PFSK-1 (cell line): Measurements from ENCODE around the gene AUTS2.

Source experiments
- FOXP2 ChIP-seq: optimal IDR thresholded peaks from 2 replicates; pipeline ENCODE3; 2011; ENCODE audit warnings: borderline replicate concordance, control low read depth, inconsistent platforms; ENCODE audit not compliant: insufficient read depth; ENCODE audit errors: extremely low read length, extremely low read depth
- POLR2AphosphoS5 ChIP-seq: IDR thresholded peaks from 2 replicates; pipeline ENCODE4 v1.6.1; 2012; ENCODE audit warnings: low read depth, mild to moderate bottlenecking, control low read depth, low read length, moderate library complexity
- SIN3A ChIP-seq: IDR thresholded peaks from 2 replicates; pipeline ENCODE4 v1.6.1; 2012; ENCODE audit warnings: mild to moderate bottlenecking, low read length, moderate library complexity, borderline replicate concordance; ENCODE audit not compliant: insufficient read depth
- TAF1 ChIP-seq: IDR thresholded peaks from 2 replicates; pipeline ENCODE4 v1.6.1; 2012; ENCODE audit warnings: low read length, control low read depth, borderline replicate concordance; ENCODE audit not compliant: insufficient read depth
- TF ChIP-seq, protein P1 (sequence below), 2 experiments: IDR thresholded peaks; 2 replicates each; pipeline versions ENCODE4 v1.6.1 to v1.8.0; 2011 to 2012; ENCODE audit warnings: low read depth in 2 of 2, low read length in 2 of 2, control low read depth in 1 of 2, inconsistent platforms in 1 of 2, mild to moderate bottlenecking in 1 of 2, moderate library complexity in 1 of 2; ENCODE audit not compliant: insufficient read depth in 1 of 2

Gene AUTS2

DNA sequence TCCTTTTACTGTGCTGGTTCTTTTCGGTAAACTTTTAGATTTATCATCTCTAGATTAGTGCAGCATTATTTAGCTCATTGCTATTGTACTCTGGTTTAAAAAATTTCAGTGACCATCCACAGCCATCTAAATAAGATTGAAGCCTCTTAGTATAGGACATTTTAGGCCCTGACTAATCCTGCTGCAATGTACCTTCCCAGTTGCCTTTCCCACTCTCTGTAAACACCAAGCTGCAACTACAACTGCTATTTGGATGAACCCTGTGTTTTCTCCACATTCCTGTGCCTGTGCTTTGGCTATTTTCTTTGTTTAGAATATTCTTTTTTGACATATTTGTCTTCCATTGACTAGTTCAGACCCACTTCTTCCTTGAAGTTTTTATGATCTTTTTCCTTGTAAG lies 314.6 kb downstream of the AUTS2 start:
- TF ChIP-seq, protein P1, sequence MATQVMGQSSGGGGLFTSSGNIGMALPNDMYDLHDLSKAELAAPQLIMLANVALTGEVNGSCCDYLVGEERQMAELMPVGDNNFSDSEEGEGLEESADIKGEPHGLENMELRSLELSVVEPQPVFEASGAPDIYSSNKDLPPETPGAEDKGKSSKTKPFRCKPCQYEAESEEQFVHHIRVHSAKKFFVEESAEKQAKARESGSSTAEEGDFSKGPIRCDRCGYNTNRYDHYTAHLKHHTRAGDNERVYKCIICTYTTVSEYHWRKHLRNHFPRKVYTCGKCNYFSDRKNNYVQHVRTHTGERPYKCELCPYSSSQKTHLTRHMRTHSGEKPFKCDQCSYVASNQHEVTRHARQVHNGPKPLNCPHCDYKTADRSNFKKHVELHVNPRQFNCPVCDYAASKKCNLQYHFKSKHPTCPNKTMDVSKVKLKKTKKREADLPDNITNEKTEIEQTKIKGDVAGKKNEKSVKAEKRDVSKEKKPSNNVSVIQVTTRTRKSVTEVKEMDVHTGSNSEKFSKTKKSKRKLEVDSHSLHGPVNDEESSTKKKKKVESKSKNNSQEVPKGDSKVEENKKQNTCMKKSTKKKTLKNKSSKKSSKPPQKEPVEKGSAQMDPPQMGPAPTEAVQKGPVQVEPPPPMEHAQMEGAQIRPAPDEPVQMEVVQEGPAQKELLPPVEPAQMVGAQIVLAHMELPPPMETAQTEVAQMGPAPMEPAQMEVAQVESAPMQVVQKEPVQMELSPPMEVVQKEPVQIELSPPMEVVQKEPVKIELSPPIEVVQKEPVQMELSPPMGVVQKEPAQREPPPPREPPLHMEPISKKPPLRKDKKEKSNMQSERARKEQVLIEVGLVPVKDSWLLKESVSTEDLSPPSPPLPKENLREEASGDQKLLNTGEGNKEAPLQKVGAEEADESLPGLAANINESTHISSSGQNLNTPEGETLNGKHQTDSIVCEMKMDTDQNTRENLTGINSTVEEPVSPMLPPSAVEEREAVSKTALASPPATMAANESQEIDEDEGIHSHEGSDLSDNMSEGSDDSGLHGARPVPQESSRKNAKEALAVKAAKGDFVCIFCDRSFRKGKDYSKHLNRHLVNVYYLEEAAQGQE (IDR thresholded peaks at IDR 0.05; ENCODE audit: insufficient read depth in 1 of 2, low read depth in 2 of 2, low read length in 2 of 2): no peak
- no peak for TF ChIP-seq FOXP2
- TF ChIP-seq POLR2AphosphoS5: no peak
- no peak for TF ChIP-seq TAF1
- TF ChIP-seq SIN3A: no peak

DNA sequence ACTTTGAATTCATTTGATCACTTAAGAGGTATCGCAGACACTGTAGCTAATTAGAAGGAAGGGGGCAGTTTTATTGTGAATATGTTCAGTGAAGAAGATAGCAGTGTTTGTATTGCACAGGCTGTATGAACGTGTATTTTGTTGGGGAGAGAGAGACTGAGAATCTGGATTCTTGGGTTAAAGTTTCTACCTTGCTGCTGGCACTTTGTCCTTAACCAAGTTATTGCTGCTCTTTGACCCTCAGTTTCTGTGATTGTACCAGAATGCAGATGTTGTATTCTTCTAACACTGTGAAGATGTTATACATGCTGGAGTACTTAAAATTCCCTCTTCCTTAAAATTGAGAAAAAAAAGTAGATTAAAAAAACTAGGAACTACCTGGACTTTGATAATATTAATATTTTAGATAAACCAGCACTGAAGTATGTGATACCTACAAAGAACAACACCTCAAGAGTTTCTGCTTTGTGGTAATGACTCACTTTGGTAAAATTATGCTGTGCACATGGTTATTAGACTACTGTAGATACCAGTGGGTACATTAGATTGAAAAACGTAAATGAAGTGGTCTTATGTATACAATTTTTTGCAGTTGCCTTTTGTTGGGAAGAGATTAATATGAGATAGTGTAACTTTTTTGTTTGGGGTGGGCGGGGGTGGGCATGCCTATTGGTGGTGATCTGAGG lies 321.3 kb downstream of the AUTS2 start:
- no peak for TF ChIP-seq FOXP2
- TF ChIP-seq, protein P1 (IDR thresholded peaks at IDR 0.05; ENCODE audit: insufficient read depth in 1 of 2, low read depth in 2 of 2, low read length in 2 of 2): no peak
- TF ChIP-seq SIN3A: no peak
- no peak for TF ChIP-seq TAF1
- no peak for TF ChIP-seq POLR2AphosphoS5

DNA sequence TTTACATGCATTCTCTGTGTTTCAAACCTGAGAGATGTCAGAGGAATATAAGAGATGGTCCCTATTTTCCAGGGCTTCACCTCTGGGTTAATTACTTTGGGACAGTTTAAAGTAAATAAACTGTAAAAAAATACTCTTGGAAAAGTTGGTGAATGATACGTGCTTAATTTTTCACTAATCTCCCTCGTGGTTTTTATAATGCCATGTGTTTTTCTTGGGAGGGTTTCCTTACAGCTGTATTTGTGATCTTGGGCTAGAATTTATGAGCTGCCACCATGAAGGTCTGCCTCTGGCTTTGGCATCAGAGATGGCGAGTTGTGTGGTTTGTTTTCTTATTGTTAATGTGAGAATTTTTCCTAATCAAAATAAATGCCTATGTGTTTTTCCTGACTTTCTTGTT lies 322.5 kb downstream of the AUTS2 start:
- TF ChIP-seq POLR2AphosphoS5 (no peak), SIN3A (no peak), TAF1 (no peak), FOXP2 (no peak)
- TF ChIP-seq, protein P1 (IDR thresholded peaks at IDR 0.05; ENCODE audit: insufficient read depth in 1 of 2, low read depth in 2 of 2, low read length in 2 of 2): no peak

DNA sequence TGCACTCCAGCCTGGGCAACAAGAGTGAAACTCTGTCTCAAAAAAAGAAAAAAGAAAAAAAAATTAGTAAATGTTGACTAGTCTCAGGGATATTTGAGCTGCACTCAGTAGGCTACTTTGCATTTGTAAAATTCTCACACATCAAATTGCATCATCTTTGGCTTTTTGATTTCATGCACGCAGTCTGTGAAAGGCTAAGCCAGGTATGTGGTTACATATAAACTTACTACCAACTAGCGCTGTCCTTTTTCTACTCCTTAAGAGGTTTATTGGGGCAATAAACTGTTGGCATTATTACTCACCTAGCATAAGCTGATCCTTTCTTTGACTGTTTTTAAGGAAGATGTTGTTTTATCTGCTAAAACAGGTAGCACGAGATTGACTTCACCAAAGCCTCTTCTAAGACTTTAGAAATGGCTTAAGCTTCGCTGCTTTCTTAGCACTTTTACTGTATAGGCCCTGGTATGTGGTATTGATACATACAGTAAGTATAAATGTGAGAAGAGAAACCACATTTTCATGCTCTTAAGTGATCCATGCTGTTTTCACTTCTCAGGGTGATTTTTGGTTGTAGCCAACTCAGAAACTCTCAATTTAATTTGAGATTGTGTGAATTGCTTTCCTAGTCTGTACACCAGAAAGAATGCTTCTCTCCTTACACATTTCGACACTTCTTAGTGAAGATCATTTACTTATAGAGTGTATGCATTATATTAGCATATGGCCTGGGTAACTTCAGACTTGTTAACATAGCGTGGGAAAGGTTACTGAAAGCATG lies 323.9 kb downstream of the AUTS2 start:
- TF ChIP-seq FOXP2 (no peak), SIN3A (no peak), POLR2AphosphoS5 (no peak), TAF1 (no peak)
- TF ChIP-seq, protein P1 (IDR thresholded peaks at IDR 0.05; ENCODE audit: insufficient read depth in 1 of 2, low read depth in 2 of 2, low read length in 2 of 2): no peak

DNA sequence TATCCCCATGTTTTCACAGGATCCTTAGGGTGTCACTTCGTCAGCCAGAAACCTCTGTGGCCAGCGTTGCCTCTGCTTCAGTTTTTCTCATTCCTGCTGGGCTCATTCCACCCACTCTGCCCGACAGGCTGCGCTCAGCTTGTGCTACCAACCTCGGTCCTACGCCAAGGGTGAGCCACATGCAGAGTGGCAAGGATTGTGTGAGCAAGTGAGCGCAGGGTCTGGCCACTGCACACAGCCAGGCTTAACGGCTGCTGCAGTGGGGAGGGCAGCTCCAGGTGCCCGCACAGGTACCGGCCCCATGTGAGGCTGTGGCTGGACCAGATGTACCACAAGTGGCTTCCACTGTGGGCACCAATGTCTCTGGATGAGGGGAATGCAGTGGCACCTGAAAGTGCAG lies 329.2 kb downstream of the AUTS2 start:
- TF ChIP-seq POLR2AphosphoS5 (no peak), FOXP2 (no peak), SIN3A (no peak), TAF1 (no peak)
- TF ChIP-seq, protein P1 (IDR thresholded peaks at IDR 0.05; ENCODE audit: insufficient read depth in 1 of 2, low read depth in 2 of 2, low read length in 2 of 2): no peak
